Uterus (tissue), 4 donors: ENCODE data around the gene GDNF. TPM values are rescaled to one million over a fixed set of nuclear protein-coding genes. Genes with fewer than 3 reads are reported as not detected.

Source experiments
- DNase-seq, 2 donors: peaks; one replicate each; pipeline ENCODE4 v3.0.0-alpha.2; 2019 to 2020
- H3K27ac ChIP-seq, 2 donors: fragments of 200-600 bp; sonication (generic); 1 replicate in 1 of 2; 2 replicates in 1 of 2; pipeline ENCODE4 v1.5.1; 2016 to 2018
- H3K27me3 ChIP-seq, 2 donors: fragments of 200-600 bp; sonication (generic); one replicate each; pipeline ENCODE4 v1.5.1; 2018 to 2019; ENCODE audit warnings: control low read depth in 1 of 2
- H3K36me3 ChIP-seq, 2 donors: fragments of 200-600 bp; sonication (generic); one replicate each; pipeline ENCODE4 v1.5.1; 2019; ENCODE audit warnings: control low read depth in 1 of 2
- H3K4me1 ChIP-seq, 2 donors: fragments of 200-600 bp; sonication (generic); one replicate each; pipeline ENCODE4 v1.5.1; 2018 to 2019; ENCODE audit warnings: control low read depth in 1 of 2
- H3K4me3 ChIP-seq, 2 donors: fragments of 200-600 bp; sonication (generic); 1 replicate in 1 of 2; 2 replicates in 1 of 2; pipeline ENCODE4 v1.5.1; 2018 to 2019; ENCODE audit warnings: mild to moderate bottlenecking in 1 of 2
- H3K9me3 ChIP-seq, 2 donors: fragments of 200-600 bp; sonication (generic); one replicate each; pipeline ENCODE4 v1.5.1; 2019; ENCODE audit warnings: control low read depth in 1 of 2
- CTCF ChIP-seq, 4 experiments: fragments of 200-600 bp in 2 of 4; fragments of 450-650 bp in 2 of 4; sonication (generic) in 2 of 4; IDR thresholded peaks; one replicate each; pipeline ENCODE4 v1.5.1; 2016 to 2019; ENCODE audit warnings: antibody characterized with exemption in 4 of 4, mild to moderate bottlenecking in 2 of 4, moderate library complexity in 1 of 4
- POLR2A ChIP-seq, 2 donors: fragments of 450-650 bp; IDR thresholded peaks; one replicate each; pipeline ENCODE4 v1.6.1; 2016; ENCODE audit warnings: antibody characterized with exemption in 2 of 2, mild to moderate bottlenecking in 1 of 2, moderate library complexity in 1 of 2
- intact Hi-C: fragments of 100-400 bp; cut with DNase I; formaldehyde crosslinking; loops from one replicate; pipeline ENCODE4 v1.15.1; 2023; ENCODE audit warnings: low total_unique reads
- total RNA-seq, 4 donors: library from RNA; depleted of rRNA in 3 of 4; stranded (reverse); fragments of >200 nt in 3 of 4; gene quantifications; one replicate each; pipeline versions ENCODE4 v1.1.0 to v1.2.4, GENCODE V29; 2014 to 2023
- donor health status: DM: yes; HTN: yes; CAD: no.

Gene GDNF
- total RNA-seq, 4 donors from 2014 or later: 0.77 to 1.0 (median 0.85) TPM; not detected in 1

GRCh38 chr5:37806476-37806875 is 33.4 kb downstream of the GDNF start:
- Histone ChIP-seq H3K4me1 (no peaks in the 10 kb centered on the region), H3K27ac (no peak overlapping the region), H3K27me3 (no peaks in the 10 kb centered on the region), H3K9me3 (no peaks in the 10 kb centered on the region), H3K4me3 (no peak overlapping the region), H3K36me3 (no peaks in the 10 kb centered on the region)
- intact Hi-C loops: no loop called here
- no peak for DNase-seq
- no peak for TF ChIP-seq CTCF (IDR thresholded peaks at IDR 0.05)
- no peak for TF ChIP-seq POLR2A (IDR thresholded peaks at IDR 0.05)

- TF ChIP-seq CTCF (IDR thresholded peaks at IDR 0.05): no peak
- H3K4me3 ChIP-seq: no peak overlapping the region
- no peaks in the 10 kb centered on the region for H3K36me3 ChIP-seq
- H3K27me3 ChIP-seq: no peaks in the 10 kb centered on the region
- H3K4me1 ChIP-seq: no peaks in the 10 kb centered on the region
- intact Hi-C loops: no loop called here
- no peak overlapping the region for H3K27ac ChIP-seq
- DNase-seq: no peak
- no peaks in the 10 kb centered on the region for H3K9me3 ChIP-seq
Observed at GRCh38 chr5:37806016-37806415, 33.8 kb downstream of the GDNF start.

- intact Hi-C loops: no loop called here
- no peak for TF ChIP-seq CTCF (IDR thresholded peaks at IDR 0.05)
- TF ChIP-seq POLR2A (IDR thresholded peaks at IDR 0.05): no peak
- no peaks in the 10 kb centered on the region for H3K27me3 ChIP-seq
- DNase-seq: no peak
- no peaks in the 10 kb centered on the region for H3K36me3 ChIP-seq
- no peak overlapping the region for H3K4me3 ChIP-seq
- H3K9me3 ChIP-seq: no peaks in the 10 kb centered on the region
- no peak overlapping the region for H3K27ac ChIP-seq
- H3K4me1 ChIP-seq: no peaks in the 10 kb centered on the region
Observed at GRCh38 chr5:37804401-37804800, 35.4 kb downstream of the GDNF start.

DNA sequence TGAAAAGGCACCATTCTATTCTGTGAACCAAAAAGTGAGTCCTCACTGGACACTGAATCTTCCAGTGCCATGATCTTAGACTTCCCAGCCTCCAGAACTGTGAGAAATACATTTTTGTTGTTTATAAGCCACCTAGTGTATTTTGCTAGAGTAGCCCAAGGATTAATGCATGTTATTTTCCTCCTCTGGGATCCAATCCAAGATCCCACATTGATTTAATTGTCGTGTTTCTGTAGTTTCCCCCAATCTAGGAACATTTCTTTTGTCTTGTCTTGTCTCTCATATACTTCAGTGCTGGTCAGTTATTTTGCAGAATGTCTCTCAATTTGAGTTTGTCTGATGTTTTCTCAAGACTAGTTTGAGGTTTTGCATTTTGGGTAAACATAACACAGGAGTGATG is 36.4 kb downstream of the GDNF start:
- H3K27ac ChIP-seq: no peak overlapping the region
- no peaks in the 10 kb centered on the region for H3K4me1 ChIP-seq
- intact Hi-C loops: no loop called here
- no peaks in the 10 kb centered on the region for H3K36me3 ChIP-seq
- TF ChIP-seq CTCF (IDR thresholded peaks at IDR 0.05): no peak
- no peak for TF ChIP-seq POLR2A (IDR thresholded peaks at IDR 0.05)
- no peak overlapping the region for H3K4me3 ChIP-seq
- H3K9me3 ChIP-seq: no peaks in the 10 kb centered on the region
- DNase-seq: no peak
- H3K27me3 ChIP-seq: no peaks in the 10 kb centered on the region

- no peak for DNase-seq
- Histone ChIP-seq H3K27ac (no peak overlapping the region), H3K9me3 (no peaks in the 10 kb centered on the region), H3K36me3 (no peaks in the 10 kb centered on the region), H3K4me1 (no peaks in the 10 kb centered on the region), H3K4me3 (no peak overlapping the region), H3K27me3 (no peaks in the 10 kb centered on the region)
- intact Hi-C loops: no loop called here
- no peak for TF ChIP-seq POLR2A (IDR thresholded peaks at IDR 0.05)
- TF ChIP-seq CTCF (IDR thresholded peaks at IDR 0.05): no peak
Observed at GRCh38 chr5:37801521-37801920, 38.3 kb downstream of the GDNF start.
